GM19395 (cell line): ENCODE measurements around the gene ATAD3B.
"Not testable (repeated sequence)": the region's sequence is repeated elsewhere in the genome, so short reads cannot be mapped to it uniquely, and the experiment has no call there.

Experiments used
- ATAC-seq: cut with Tn5 transposase; IDR thresholded peaks from one replicate; pipeline ENCODE4 v1.9.1; 2021; ENCODE audit warnings: mild to moderate bottlenecking, moderate library complexity; ENCODE audit not compliant: unreplicated experiment

ATAD3B gene

DNA sequence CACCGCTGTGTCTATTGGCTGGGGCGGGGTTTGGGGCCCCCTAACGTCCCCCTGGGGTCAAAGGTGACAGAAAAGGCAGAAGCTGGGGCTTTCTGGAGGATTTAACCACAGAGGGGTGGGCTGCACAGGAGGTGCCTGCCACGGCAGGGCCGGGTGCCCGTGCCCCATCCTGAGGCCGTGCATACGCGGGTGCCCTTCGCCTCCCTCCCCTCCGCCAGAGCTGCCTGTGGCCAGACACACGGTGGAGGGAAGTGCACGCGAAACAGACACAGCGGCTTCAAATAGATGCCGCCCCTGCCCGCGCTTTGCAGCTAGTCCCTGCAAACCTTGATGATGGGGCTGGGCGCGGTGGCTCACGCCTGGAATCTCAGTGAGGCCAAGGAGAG is 37.9 kb downstream of the ATAD3B start:
- not testable (repeated sequence) for ATAC-seq

DNA sequence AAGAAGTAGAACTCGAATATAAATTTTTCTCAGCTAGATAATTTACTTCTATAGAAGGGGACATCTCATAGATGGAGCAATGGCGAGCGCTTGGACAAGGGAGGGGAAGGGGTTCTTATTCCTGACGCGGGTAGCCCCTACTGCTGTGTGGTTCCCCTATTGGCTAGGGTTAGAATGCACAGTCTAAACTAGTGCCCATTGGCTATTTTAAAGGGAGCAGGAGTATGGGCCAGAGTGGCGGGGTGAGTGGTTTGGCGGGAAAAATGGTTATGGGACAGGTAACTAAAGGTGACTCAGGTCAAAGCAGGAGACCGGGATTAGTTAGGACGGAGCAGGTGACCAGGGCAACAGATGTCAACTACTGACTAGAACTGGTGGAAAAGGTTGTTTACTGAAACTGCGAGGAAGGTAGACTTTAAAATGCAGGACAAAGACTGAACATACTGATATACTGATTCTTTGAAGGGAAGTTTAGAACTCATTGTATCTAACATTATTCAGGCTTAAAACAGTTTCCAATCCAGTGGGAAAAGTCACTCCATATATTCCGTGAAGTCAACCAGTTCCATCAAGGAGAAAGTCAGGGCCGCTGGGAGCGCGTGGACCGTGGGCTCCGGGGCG is 39.5 kb downstream of the ATAD3B start:
- ATAC-seq = no peak

DNA sequence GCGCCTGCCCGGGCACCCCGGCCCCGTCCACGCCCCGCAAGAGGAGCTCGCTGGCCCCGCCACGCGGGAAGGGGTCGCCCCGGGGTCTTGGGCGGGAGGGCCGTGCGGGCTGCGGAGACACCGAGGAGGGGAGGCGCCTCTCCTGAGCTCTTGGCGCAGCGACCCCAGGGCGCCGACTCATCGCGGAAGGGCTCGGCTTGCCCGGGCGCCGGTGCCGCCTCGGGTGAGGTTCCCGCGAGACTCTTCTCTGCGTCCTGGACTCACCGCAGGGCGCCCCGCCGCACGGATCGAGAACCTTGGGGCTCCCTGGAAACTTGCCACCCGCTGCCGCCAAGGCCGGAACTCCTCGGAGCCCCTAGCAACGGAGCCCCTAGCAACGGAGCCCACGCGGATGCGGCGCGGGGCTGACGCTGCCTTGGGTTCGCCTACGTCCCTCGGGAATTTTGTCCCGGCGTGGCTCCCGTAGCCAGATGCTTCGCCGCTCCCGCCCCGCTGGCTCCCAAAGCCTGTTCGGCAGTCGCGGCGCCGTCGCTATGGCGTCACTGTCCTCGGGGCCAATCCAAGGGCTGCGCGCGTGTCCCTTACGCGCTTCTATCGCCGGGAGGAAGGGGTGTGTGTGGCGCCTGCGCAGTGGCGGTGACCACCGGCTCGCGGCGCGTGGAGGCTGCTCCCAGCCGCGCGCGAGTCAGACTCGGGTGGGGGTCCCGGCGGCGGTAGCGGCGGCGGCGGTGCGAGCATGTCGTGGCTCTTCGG is 40.1 kb downstream of the ATAD3B start, which contains the start of gene ATAD3A:
Gene ATAD3A (plus strand): TSS at position 630 of the 753 bp plus-strand sequence. CDS start 107 bp downstream, at position 737.
- peak; percentile 91 for ATAC-seq

DNA sequence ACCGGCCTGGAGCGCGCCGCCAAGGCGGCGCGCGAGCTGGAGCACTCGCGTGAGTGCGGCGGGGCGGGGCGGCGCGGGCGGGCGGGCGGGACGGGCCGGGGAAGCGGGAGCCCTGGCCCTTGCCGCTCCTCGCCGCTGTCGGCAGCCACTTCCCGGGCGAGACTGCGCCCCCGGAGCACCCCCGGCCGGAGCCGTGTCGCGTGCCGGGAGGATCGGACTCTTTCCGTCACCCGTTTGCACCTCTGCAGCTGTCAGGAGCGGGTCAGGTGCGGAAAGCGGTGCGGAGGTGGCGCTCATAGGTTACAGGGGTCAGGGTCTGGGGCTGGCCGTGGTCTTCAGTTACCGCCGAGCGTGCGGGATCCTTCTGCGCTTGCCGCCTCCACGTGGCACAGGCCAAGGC is 40.9 kb downstream of the ATAD3B start:
- not testable (repeated sequence) for ATAC-seq

DNA sequence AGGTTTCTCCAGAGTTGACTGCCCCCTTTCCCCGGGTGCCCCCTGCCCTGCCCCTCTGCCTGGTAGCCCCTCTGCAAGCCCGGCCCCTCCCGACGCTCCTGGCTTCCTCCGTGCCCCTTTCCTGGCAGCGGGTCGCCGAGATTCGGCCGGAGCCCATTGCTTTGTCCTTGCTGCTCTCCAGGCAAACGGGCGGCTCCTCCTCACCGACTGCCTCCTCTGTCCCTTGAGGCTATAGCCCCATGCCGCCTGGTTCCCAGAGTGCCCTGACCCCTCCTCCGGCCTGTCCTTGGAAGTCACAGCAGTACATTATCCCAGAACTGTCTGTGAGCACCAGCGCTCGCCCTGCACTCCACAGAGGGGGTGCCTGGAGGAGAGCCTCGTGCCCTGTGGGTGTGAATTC is 42.1 kb downstream of the ATAD3B start:
- ATAC-seq = not testable (repeated sequence)

DNA sequence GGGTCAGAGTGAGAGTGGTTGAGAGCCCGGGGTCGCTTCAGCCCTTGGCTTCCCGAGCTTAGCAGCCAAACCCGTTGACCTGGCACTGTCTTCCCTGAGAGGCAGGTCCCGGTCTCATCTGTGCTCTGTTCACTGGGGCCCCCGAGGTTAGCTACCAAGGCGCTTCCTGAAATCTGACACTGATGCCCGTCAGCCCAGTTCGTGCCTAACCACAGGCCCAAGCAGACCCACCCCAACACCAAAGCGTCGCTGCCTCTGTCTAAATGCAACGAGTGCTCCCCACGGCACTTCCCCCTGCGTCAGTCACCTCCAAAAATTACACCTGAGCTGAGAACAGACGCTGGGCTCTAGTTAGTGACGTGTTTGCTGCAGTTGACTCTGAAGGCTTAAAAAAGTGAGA is 42.8 kb downstream of the ATAD3B start:
- not testable (repeated sequence) for ATAC-seq

DNA sequence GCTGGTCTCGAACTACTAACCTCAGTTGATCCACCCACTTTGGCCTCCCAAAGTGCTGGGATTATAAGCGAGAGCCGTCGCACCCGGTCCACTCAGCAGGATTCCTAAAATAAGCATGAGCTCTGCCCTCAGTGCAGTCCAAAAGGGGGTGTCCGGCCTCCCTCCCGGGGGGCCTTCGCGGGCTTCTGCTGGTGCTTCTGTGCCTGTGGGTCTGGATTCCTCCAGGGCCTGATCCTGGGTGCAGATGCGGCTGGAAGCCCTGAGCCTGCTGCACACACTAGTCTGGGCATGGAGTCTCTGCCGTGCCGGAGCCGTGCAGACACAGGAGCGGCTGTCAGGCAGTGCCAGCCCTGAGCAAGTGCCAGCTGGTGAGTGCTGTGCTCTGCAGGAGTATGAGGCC is 45.4 kb downstream of the ATAD3B start:
- ATAC-seq = not testable (repeated sequence)

DNA sequence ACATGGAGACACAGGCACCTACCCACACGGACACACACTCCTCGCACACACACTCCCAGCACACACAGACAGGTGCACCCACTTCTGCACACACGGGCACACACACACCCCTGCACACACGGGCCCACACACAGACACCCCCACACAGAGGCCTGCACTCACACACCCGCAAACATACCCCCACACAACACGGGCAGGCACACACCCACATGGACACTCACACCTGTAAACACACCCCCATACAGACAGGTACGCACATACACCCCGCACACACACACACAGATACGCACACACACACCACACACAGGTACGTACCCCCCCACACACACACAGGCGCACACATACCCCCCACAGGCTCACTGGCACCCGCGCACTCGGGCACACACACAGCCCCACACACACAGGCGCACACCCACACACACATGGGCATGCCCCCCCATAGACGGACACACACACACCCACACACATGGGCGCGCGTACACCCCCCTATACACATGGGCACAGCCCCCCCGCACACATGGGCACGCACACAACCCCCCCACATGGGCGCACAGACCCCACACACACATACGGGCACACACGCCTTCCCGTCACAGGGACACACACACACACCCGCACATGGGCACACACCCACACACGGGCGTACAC is 46.5 kb downstream of the ATAD3B start:
- no peak for ATAC-seq

DNA sequence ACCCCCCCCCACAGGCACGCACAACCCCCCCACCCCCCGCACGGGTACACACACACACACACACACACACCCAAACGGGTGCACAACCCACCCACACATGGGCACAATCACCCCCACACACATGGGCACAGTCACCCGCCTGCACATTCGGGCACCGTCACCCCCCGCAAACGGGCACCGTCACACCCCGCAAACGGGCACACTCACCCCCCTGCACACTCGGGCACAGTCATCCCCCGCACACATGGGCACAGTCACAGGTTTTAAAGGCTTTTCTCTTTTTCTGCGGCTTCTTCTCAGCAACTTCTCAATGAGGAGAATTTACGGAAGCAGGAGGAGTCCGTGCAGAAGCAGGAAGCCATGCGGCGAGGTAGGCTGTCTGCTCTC is 47.0 kb downstream of the ATAD3B start:
- not testable (repeated sequence) for ATAC-seq

DNA sequence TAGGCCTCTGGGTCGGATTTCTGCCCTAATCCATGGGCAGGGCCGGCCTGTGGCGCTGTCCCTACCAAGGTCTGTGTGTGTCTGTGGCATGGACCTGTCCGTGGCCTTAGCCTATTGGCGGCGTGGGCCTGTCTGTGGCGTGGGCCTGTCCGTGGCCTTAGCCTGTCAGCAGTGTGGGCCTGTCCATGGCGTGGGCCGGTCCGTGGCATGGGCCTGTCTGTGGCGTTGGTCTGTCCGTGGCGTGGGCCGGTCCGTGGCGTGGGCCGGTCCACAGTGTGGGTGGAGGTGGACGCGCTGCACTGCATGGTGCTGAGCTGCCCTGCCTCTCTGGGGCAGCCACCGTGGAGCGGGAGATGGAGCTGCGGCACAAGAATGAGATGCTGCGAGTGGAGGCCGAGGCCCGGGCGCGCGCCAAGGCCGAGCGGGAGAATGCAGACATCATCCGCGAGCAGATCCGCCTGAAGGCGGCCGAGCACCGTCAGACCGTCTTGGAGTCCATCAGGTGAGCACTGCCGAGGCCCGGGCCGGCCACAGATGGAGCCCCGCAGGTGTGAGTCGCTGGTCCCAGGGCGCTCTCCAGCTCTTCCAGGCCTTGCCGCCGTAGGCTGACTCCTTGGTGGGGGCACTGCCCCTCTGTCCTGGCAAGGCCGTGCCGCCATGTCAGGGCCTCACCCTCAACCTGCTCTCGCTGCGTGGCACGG is 48.4 kb downstream of the ATAD3B start:
- not testable (repeated sequence) for ATAC-seq

DNA sequence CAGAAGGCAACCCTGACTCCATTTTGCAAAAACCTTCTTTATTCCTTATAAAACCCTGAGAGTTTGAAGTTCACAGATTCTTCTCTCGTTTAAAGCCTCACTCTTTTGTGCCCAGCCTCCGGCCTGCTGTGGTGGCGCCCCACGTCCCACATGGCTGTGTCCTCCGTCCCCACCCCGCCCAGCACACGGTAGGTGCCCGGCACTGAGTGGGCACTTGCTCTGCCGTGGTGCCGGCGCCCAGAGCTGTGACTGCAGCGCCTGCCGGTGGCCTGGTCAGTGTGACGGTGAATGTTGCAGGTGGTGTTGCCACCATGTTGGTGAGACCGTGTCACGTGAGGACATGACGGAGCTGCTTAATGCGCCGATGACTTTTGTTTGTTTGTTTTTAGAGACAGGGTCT is 49.8 kb downstream of the ATAD3B start:
- ATAC-seq = no peak

DNA sequence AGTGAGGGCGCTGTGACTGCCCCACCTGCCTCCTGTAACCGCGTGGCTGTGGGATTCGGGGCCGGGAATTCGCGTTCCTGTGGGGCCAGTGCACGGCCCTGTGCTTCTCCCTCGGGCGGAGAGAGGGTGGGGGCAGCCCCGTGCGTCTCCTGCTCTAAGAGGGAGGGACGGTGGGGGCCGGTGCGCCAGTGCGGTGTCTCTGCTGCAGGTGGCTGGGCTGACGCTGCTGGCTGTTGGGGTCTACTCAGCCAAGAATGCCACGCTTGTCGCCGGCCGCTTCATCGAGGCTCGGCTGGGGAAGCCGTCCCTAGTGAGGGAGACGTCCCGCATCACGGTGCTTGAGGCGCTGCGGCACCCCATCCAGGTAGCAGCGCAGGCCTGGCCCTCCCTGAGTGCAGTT is 51.0 kb downstream of the ATAD3B start:
- not testable (repeated sequence) for ATAC-seq

DNA sequence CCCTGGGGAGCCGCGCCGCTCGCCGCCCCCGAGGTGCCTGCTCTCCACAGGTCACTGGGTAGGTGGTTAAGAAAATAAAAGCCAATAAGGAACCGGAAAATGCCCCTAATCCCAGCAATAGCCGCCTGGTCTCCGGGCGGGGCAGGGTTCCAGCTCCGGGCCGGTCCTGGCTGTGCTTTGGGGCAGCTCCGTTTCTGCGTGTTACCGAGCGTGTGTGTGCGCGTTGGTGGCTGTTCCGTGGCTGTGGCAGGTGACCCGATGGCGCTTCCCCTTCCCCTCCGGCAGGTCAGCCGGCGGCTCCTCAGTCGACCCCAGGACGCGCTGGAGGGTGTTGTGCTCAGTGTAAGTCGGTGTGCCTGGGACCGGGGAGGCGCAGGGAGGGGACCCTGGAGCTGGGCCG is 51.7 kb downstream of the ATAD3B start:
- not testable (repeated sequence) for ATAC-seq

DNA sequence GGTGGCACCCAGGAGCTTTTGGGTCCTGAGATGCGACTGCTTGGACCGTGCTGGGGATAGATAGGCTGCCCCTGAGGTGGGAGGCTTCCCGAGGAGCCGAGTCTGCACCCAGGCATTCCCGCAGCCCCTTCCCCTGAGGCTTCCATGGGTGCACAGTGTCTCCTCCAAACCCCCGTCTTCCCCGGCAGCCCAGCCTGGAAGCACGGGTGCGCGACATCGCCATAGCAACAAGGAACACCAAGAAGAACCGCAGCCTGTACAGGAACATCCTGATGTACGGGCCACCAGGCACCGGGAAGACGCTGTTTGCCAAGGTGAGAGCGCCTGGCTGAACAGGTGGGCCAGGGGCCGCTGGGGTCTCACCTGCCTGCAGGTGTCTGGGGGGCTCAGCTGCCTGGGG is 52.1 kb downstream of the ATAD3B start:
- not testable (repeated sequence) for ATAC-seq

DNA sequence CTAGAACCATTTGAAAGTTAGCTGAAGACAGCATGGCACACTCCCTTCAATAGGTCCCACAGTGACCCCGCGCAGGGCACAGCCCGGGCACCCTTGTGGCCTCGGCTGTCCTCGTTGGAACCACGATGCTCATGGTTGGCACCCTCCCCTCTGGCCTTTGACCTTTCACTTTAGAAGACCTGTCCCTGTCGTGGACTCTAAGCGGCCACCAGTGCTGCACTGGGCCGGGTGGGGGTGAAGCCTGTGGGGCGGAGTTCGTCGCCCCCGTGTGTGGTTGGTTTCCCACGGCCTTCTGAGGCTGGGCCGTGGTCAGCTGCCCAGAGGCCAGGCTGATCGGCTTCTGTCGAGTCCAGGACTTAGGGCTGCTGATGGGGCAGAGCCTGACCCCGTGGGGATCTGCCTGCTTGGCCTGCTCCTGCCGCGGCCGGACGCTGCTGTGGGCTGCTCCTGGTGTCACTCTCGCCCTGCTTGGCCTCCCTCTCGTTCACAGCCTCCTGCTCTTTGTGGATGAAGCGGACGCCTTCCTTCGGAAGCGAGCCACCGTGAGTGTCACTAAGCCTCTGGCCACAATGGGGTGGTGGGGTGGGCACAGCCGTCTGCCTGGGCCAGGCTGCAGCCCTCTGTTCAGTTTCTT is 53.3 kb downstream of the ATAD3B start:
- ATAC-seq = not testable (repeated sequence)

DNA sequence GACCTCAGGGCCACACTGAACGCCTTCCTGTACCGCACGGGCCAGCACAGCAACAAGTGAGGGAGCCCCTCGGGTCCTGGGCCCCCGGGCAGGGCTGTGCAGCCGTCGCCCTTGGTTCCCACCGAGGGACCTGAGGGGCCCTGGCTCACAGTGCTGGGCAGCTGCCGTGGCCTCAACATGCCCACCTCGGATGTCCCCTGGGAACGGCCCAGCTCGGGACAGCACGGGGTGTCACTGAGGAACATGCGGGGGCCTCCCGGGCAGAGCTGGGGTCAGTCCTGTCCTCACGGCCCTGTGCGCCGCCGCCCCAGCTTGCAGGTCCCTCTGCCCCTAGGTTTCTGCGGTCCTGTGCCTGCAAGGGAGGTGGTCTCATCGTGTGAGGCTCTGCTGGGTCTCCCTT is 54.9 kb downstream of the ATAD3B start:
- not testable (repeated sequence) for ATAC-seq

DNA sequence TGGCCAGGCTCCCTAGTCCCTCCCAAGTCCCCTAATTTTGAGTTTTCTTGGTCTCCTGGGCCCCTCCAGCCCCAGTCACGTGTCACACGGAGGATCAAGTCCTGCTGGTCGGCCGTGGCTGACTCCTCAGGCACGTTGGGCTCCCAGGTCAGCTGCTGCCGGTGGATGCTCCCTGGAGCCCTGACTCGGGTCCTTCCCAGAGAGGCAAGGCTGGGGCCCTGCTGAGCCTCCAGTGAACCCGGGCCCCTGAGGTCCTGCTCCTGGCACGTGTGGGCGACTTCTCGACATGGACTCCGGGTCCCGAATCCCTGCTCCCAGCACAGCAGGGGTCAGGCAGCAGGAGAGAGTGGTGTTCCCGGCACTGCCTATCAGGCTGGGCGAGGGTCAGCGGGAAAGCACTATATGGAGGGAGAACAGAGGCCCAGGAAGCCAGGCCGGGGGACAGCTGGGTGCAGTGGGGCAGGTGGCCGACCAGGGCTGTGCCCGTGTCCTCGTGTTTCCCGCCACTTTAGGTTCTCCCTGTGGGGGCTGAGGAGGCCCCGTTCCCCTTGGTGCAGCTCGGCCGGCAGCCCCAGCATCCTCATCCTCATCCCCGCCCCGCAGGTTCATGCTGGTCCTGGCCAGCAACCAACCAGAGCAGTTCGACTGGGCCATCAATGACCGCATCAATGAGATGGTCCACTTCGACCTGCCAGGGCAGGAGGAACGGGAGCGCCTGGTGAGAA is 55.7 kb downstream of the ATAD3B start:
- ATAC-seq = no peak

DNA sequence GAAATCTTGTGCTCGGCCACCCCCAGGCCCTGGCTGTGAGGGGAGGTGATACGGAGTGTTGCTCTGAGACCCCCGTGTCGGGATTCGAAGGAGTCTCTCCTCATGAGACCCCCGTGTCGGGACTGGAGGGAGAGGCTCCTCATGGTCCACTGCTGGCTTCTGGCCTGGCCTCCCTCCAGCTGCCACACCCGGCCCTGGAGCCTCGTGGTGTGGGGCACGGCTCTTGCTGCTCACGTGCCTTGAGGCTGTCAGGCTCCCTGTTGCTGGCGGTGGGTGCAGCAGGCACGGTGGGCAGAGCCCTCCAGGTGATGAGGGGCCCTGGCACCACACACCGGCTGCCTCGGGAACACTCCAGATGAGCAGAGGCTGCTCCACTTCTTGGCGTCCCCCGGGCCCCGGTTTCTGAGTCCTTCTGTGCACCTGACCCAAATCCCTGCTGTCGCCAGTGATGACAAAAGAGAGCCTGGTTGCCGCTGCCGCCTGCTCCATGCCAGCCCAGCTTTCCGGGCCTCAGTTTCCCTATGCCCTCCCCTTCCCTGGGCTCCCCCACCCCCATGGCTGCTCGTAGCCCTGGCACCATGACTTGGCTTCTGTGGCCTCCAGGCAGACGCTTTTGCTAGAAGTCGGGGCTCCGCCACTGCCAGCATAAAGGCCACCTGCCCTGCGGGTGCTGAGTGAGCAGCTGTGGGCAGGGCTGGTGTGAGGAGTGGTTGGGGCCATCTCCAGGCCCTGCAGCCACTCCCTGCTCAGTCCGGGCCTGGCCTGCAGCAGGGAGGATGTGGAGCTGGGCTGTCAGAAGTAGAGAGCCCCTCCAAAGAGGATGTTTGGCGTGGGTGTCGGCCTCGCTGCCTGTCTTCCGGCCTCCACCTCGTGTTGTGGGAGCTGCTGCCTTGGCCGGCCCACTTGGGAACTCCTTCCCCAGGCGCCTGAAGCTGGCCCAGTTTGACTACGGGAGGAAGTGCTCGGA is 57.0 kb downstream of the ATAD3B start:
- no peak for ATAC-seq

DNA sequence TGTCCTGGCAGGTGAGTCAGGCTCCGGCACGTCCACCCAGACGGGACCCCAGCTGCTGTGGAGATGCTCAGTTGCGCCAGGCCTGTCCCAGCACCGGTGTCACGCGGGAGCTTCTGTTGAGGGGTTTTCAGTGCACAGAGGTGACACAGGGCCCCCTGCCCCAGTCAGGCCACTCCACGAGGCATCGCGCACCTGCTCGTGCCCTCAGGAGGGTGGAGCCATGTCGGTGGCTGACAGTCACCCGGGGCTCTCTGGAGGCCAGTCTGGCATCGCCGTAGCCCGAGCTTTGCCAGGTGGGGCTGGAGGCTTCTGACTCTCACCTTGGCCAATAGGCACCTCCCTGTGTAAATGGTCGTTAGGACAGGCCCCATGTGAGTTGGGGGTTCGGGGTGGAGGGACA is 57.8 kb downstream of the ATAD3B start:
- no peak for ATAC-seq
